Measurements from ENCODE around the gene ERVH48-1.
"Not testable (repeated sequence)": the region's sequence is repeated elsewhere in the genome, so short reads cannot be mapped to it uniquely, and the experiment has no call there.

The ERVH48-1 gene

GRCh38 chr21:42942244-42942643 lies 16.8 kb upstream of the ERVH48-1 start:
- no peak for DNase-seq
- intact Hi-C loops (cut with DNase I) = no loop called here

- DNase-seq = no peak
- intact Hi-C loops (cut with DNase I) = no loop called here
These were observed 16.3 kb upstream of the ERVH48-1 start for GRCh38 chr21:42941696-42942085.

- DNase-seq = peak in 39 of 42 donors; percentile 22 to 90 (median 71)
These were observed 14.4 kb upstream of the ERVH48-1 start for GRCh38 chr21:42939582-42940413.

GRCh38 chr21:42938606-42938995 lies 13.2 kb upstream of the ERVH48-1 start:
- intact Hi-C loops (cut with DNase I) = not testable (repeated sequence)

More at GRCh38 chr21:42939582-42940413, 14.4 kb upstream of the ERVH48-1 start:
- intact Hi-C loops (cut with DNase I) = no loop called here

GRCh38 chr21:42937960-42938605 lies 12.7 kb upstream of the ERVH48-1 start:
- DNase-seq = no peak
- intact Hi-C loops (cut with DNase I) = no loop called here

More at GRCh38 chr21:42938606-42938995, 13.2 kb upstream of the ERVH48-1 start:
- not testable (repeated sequence) for DNase-seq

- DNase-seq; intact Hi-C loops (cut with DNase I): not testable (repeated sequence)
These were observed 11.9 kb upstream of the ERVH48-1 start for GRCh38 chr21:42937034-42937940.

GRCh38 chr21:42936360-42936759 lies 10.9 kb upstream of the ERVH48-1 start:
- intact Hi-C loops (cut with DNase I); DNase-seq: not testable (repeated sequence)

GRCh38 chr21:42933973-42934372 lies 8.5 kb upstream of the ERVH48-1 start:
- DNase-seq; intact Hi-C loops (cut with DNase I): not testable (repeated sequence)

GRCh38 chr21:42933137-42933970 lies 7.9 kb upstream of the ERVH48-1 start:
- intact Hi-C loops (cut with DNase I); DNase-seq: not testable (repeated sequence)

- DNase-seq; intact Hi-C loops (cut with DNase I): not testable (repeated sequence)
These were observed 7.1 kb upstream of the ERVH48-1 start for GRCh38 chr21:42932378-42933136.

- no peak for DNase-seq
These were observed 6.3 kb upstream of the ERVH48-1 start for GRCh38 chr21:42931560-42932235.

GRCh38 chr21:42929969-42930368 lies 4.5 kb upstream of the ERVH48-1 start:
- intact Hi-C loops (cut with DNase I) = loop anchor here (5.0 kb wide), 1 partner anchor 42 kb away; the partner anchor contains the start of gene PKNOX1
- no peak for DNase-seq

More at GRCh38 chr21:42931560-42932235, 6.3 kb upstream of the ERVH48-1 start:
- intact Hi-C loops (cut with DNase I) = no loop called here

- intact Hi-C loops (cut with DNase I) = loop anchor here (5.0 kb wide), 1 partner anchor 45 kb away; the partner anchor contains the start of gene PKNOX1
- DNase-seq = peak in 15 of 42 donors; percentile 8 to 71 (median 33)
These were observed 2.2 kb upstream of the ERVH48-1 start for GRCh38 chr21:42927474-42928200.

GRCh38 chr21:42924433-42924751 lies 1.0 kb downstream of the ERVH48-1 start:
- DNase-seq = no peak
- intact Hi-C loops (cut with DNase I) = no loop called here

GRCh38 chr21:42923553-42924432 lies 1.6 kb downstream of the ERVH48-1 start:
- intact Hi-C loops (cut with DNase I) = no loop called here
- peak in 41 of 42 donors; percentile 39 to 91 (median 72) for DNase-seq

All from head of caudate nucleus (tissue), 42 donors.